SIG-M5 treated with dmso at 0.1 percent for 504 hours (cell line): ENCODE measurements around the gene LAMC2.
A peak's percentile ranks its signal among the peaks of the same experiment; 100 is the strongest.

Experiments used
- DNase-seq: peaks from one replicate; lab custom pipeline; 2025; ENCODE audit not compliant: unreplicated experiment; lab: John Stamatoyannopoulos, UW

The LAMC2 gene

GRCh38 chr1:183210681-183211080, 24.6 kb downstream of the LAMC2 start:
- no peak for DNase-seq

GRCh38 chr1:183212870-183213269, 26.8 kb downstream of the LAMC2 start:
- DNase-seq = no peak

GRCh38 chr1:183214021-183214970, 28.2 kb downstream of the LAMC2 start:
- DNase-seq = no peak

GRCh38 chr1:183215076-183215720, 29.1 kb downstream of the LAMC2 start:
- DNase-seq = no peak

- DNase-seq = no peak
Measured at GRCh38 chr1:183215936-183216335, 29.9 kb downstream of the LAMC2 start.

- DNase-seq = no peak
Measured at GRCh38 chr1:183218027-183218618, 32.1 kb downstream of the LAMC2 start.

- no peak for DNase-seq
Measured at GRCh38 chr1:183218971-183219615, 33.0 kb downstream of the LAMC2 start.

GRCh38 chr1:183219616-183220009, 33.5 kb downstream of the LAMC2 start:
- DNase-seq = no peak

- no peak for DNase-seq
Measured at GRCh38 chr1:183222909-183223308, 36.8 kb downstream of the LAMC2 start.

GRCh38 chr1:183223467-183223866, 37.4 kb downstream of the LAMC2 start:
- no peak for DNase-seq

GRCh38 chr1:183226361-183226760, 40.3 kb downstream of the LAMC2 start:
- DNase-seq = no peak

- DNase-seq = no peak
Measured at GRCh38 chr1:183226963-183227362, 40.9 kb downstream of the LAMC2 start.

- peak; percentile 64 for DNase-seq
Measured at GRCh38 chr1:183227422-183228346, 41.6 kb downstream of the LAMC2 start.

GRCh38 chr1:183228347-183229220, 42.5 kb downstream of the LAMC2 start:
- no peak for DNase-seq

- DNase-seq = no peak
Measured at GRCh38 chr1:183230413-183230812, 44.3 kb downstream of the LAMC2 start.

GRCh38 chr1:183231545-183231944, 45.5 kb downstream of the LAMC2 start:
- DNase-seq = no peak

- no peak for DNase-seq
Measured at GRCh38 chr1:183233113-183233512, 47.0 kb downstream of the LAMC2 start.

- DNase-seq = peak; percentile 36
Measured at GRCh38 chr1:183234660-183235476, 48.8 kb downstream of the LAMC2 start.
